Skeletal muscle tissue (tissue), 4 donors: ENCODE measurements around the gene CTIF. TPM values are rescaled to one million over a fixed set of nuclear protein-coding genes. Genes with fewer than 3 reads are reported as not detected.

ENCODE experiments used
- H3K27ac ChIP-seq: one replicate; pipeline ENCODE4 v1.7.0; 2013; ENCODE audit warnings: mild to moderate bottlenecking, low read depth, low read length, inconsistent platforms
- H3K27me3 ChIP-seq, 3 donors: one replicate each; pipeline ENCODE4 v1.7.0; 2013; ENCODE audit warnings: low read length in 3 of 3; ENCODE audit not compliant: control insufficient read depth in 3 of 3, insufficient read depth in 3 of 3
- H3K36me3 ChIP-seq, 3 donors: one replicate each; pipeline ENCODE4 v1.7.0; 2013; ENCODE audit warnings: low read length in 3 of 3; ENCODE audit not compliant: control insufficient read depth in 3 of 3, insufficient read depth in 3 of 3
- H3K4me1 ChIP-seq, 3 donors: one replicate each; pipeline ENCODE4 v1.7.0; 2013; ENCODE audit warnings: low read length in 3 of 3, mild to moderate bottlenecking in 3 of 3; ENCODE audit not compliant: control insufficient read depth in 3 of 3, insufficient read depth in 3 of 3
- H3K4me3 ChIP-seq, 3 donors: one replicate each; pipeline ENCODE4 v1.7.0; 2013; ENCODE audit warnings: low read length in 3 of 3
- H3K9ac ChIP-seq, 3 donors: one replicate each; pipeline ENCODE4 v1.7.0; 2013; ENCODE audit warnings: low read length in 3 of 3, mild to moderate bottlenecking in 3 of 3, moderate library complexity in 2 of 3, low read depth in 1 of 3
- H3K9me3 ChIP-seq, 3 donors: one replicate each; pipeline ENCODE4 v1.7.0; 2013; ENCODE audit warnings: low read length in 3 of 3; ENCODE audit not compliant: control insufficient read depth in 3 of 3
- total RNA-seq: library from RNA; depleted of rRNA; stranded (reverse); fragments of >200 nt; gene quantifications from one replicate; pipeline ENCODE4 v1.2.3, GENCODE V29; 2014
- donor health status: Osteomylitis.

Gene CTIF
- total RNA-seq, 1 donor from 2014 or later = 16.7 TPM

DNA sequence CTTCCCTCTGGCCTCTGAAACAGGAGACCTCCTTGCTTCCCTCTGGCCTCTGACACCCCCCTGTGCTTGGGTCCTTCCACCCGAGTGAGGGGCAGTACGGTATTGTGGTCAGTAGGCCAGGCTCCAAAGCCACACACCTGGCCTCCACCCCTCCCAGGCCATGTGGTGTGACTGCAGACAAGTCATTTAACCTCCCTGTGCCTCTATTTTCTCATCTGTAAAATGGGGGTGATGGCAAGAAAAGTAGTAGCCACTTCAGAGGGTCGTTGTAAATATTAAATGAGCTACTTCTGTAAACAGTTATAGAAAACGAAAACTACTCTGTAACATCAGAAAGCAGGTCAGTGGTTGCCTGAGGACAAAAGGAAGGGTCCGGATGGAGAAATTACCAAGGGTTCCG lies 337.8 kb downstream of the CTIF start:
- Histone ChIP-seq H3K9me3 (no peaks in the 10 kb centered on the region), H3K27ac (no peak overlapping the region), H3K27me3 (no peaks in the 10 kb centered on the region), H3K4me3 (no peak overlapping the region), H3K36me3 (no peaks in the 10 kb centered on the region), H3K9ac (peak overlapping the region in 1 of 3 donors; percentile 29), H3K4me1 (peaks cover 0 to 27% (median 6%) of the 10 kb centered on the region in 3 donors)

DNA sequence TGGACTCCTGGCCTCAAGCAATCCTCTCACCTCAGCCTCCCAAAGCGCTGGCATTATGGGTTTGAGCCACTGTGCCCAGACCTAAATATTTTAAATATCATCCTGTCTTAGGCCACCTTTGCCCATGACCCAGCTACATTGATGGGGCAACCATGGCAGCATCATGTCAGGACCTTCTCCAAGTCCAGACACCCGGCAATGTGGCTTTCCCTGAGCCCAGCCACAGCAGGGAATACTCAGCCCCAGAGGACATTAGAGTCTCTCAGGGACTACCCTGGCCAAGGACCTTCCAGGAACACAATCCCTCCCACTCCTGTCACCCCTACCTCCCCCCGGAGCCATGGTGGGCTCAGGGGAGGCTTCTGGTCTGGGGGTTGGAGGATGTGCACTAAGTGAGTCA lies 339.1 kb downstream of the CTIF start:
- H3K27ac ChIP-seq = no peak overlapping the region
- peaks cover 0 to 20% (median 6%) of the 10 kb centered on the region in 3 donors for H3K4me1 ChIP-seq
- H3K9me3 ChIP-seq = no peaks in the 10 kb centered on the region
- H3K4me3 ChIP-seq = no peak overlapping the region
- no peak overlapping the region for H3K9ac ChIP-seq
- no peaks in the 10 kb centered on the region for H3K36me3 ChIP-seq
- no peaks in the 10 kb centered on the region for H3K27me3 ChIP-seq

DNA sequence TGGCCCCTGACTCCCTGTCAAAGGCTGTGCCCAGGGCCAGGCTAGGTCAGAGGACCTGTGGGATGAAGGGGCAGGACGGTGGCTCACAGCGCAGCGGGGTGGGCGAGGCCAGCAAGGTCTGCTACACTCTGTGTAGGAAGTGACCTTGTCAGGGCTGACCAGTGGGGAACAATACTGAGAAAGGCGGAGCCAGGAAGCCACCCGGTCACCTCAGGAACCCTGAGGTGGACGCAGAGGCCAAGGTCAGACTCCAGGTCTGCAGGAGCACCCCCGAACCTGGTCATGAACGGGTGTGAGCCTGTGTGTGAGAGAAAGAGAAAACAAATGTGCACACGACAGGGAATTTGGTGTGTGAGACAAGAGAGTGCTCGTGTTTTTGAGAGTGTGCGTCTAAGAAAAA lies 339.6 kb downstream of the CTIF start:
- H3K27me3 ChIP-seq = no peaks in the 10 kb centered on the region
- peaks cover 0 to 15% (median 6%) of the 10 kb centered on the region in 3 donors for H3K4me1 ChIP-seq
- no peak overlapping the region for H3K4me3 ChIP-seq
- H3K36me3 ChIP-seq = no peaks in the 10 kb centered on the region
- H3K9me3 ChIP-seq = no peaks in the 10 kb centered on the region
- no peak overlapping the region for H3K9ac ChIP-seq
- no peak overlapping the region for H3K27ac ChIP-seq

DNA sequence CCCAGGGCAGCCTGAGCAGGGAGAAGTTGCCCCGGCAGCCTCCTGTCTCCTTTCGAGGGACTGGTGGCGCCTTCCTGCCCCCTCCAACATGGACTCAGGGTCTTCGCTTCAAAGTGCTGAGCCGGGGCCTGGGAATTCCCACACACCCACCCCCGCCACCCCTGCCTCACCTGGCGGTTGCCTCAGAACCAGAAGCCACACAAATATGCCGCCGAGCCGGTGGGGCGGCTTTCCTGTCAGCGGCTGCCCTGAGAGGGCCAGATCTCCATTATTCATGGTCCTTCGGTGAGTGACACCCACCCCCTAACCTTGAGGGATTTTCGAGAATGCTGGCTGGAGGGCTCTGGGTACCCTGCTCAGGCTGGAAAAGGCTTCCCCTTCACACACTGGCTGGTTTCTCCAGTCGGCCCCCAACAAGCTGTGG lies 340.2 kb downstream of the CTIF start:
- Histone ChIP-seq H3K4me1 (peaks cover 0 to 15% (median 6%) of the 10 kb centered on the region in 3 donors), H3K27me3 (no peaks in the 10 kb centered on the region), H3K4me3 (no peak overlapping the region), H3K27ac (no peak overlapping the region), H3K9ac (no peak overlapping the region), H3K36me3 (no peaks in the 10 kb centered on the region), H3K9me3 (no peaks in the 10 kb centered on the region)

DNA sequence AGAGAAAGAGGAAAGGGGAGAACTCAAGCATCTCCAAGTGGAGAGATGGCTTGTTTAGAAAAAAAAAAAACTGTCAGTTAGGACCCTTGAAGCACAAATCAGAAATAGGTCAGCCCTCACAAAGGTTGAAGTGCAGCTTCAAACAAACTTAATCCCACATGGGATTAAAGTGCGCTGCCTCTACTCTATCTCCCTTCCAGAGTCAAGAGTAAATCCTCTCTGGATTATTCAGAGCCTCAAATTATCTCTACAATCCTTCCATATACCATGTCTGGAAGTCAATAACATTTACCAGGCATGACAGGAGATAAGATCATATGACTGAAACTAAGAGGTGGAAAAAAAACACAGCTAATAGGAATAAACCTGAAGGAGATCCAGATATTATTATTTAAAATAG lies 342.1 kb downstream of the CTIF start:
- H3K27me3 ChIP-seq = no peaks in the 10 kb centered on the region
- H3K4me3 ChIP-seq = no peak overlapping the region
- peaks cover 0 to 10% (median 9%) of the 10 kb centered on the region in 3 donors for H3K4me1 ChIP-seq
- H3K36me3 ChIP-seq = no peaks in the 10 kb centered on the region
- no peaks in the 10 kb centered on the region for H3K9me3 ChIP-seq
- no peak overlapping the region for H3K9ac ChIP-seq
- no peak overlapping the region for H3K27ac ChIP-seq

DNA sequence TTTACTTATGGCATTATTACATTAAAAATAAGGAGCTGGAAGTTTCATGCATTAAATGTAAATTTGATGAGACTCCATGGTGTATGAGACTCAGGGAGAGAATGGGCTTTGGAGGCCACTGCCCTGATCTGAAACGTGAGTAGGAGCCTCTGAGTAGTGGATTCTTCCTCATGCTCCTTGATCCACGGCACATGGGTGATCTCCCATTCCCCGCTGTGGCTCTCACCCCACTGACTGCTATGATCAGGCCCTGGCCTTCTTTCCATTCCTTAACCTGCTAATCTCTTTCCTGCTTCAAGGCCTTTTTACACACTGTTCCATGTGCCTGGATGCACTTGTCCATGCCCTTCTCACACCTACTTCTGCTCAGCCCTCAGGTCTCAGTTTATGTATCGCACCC lies 343.5 kb downstream of the CTIF start:
- no peaks in the 10 kb centered on the region for H3K9me3 ChIP-seq
- H3K9ac ChIP-seq = no peak overlapping the region
- no peak overlapping the region for H3K27ac ChIP-seq
- no peaks in the 10 kb centered on the region for H3K27me3 ChIP-seq
- H3K4me3 ChIP-seq = no peak overlapping the region
- H3K36me3 ChIP-seq = no peaks in the 10 kb centered on the region
- H3K4me1 ChIP-seq = peaks cover 0 to 11% (median 9%) of the 10 kb centered on the region in 3 donors

DNA sequence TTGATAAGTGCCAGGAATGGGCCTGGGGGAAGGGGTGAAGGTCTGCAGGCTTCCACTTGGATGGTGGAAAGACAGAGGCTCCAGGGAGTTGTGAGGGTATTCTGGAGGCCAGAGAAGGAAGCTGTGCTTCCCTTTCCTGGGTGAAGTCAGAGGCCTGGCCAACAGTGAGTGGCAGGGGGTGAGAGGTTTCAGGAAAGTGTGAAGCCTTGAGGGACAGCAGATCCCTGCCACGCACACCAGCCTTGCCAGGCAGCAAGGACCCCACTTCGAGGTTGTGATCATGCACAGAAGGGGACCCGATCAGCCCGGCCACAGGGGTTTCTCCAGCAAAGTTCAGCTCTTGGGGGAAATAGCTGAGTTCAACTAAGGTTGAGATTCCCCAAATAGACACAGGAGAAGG lies 345.5 kb downstream of the CTIF start:
- Histone ChIP-seq H3K27me3 (no peaks in the 10 kb centered on the region), H3K4me3 (no peak overlapping the region), H3K36me3 (no peaks in the 10 kb centered on the region), H3K4me1 (peaks cover 8 to 26% (median 23%) of the 10 kb centered on the region in 3 donors), H3K9me3 (no peaks in the 10 kb centered on the region), H3K27ac (no peak overlapping the region), H3K9ac (no peak overlapping the region)

DNA sequence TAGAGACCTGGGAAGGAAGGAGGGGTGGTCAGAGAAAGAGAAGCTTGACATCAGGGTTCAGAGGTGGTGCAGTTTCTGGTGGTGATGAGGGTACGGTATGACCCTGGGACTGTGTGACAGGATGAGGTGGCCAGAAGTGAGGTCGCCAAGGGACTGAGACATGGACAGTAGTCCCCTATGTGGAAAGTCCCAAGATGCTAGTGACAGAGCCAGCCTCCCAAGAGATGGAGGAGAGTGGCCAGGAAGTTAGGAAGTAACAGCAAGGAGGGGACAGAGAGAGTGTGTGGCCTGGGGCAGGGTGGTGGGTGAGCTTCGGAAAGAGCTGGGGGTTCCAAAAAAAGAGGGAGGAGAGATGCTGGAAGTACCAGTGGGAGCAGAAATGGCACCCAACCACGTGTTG lies 345.9 kb downstream of the CTIF start:
- Histone ChIP-seq H3K4me1 (peaks cover 10 to 31% (median 28%) of the 10 kb centered on the region in 3 donors), H3K9ac (no peak overlapping the region), H3K27ac (no peak overlapping the region), H3K27me3 (no peaks in the 10 kb centered on the region), H3K36me3 (no peaks in the 10 kb centered on the region), H3K4me3 (no peak overlapping the region), H3K9me3 (no peaks in the 10 kb centered on the region)

DNA sequence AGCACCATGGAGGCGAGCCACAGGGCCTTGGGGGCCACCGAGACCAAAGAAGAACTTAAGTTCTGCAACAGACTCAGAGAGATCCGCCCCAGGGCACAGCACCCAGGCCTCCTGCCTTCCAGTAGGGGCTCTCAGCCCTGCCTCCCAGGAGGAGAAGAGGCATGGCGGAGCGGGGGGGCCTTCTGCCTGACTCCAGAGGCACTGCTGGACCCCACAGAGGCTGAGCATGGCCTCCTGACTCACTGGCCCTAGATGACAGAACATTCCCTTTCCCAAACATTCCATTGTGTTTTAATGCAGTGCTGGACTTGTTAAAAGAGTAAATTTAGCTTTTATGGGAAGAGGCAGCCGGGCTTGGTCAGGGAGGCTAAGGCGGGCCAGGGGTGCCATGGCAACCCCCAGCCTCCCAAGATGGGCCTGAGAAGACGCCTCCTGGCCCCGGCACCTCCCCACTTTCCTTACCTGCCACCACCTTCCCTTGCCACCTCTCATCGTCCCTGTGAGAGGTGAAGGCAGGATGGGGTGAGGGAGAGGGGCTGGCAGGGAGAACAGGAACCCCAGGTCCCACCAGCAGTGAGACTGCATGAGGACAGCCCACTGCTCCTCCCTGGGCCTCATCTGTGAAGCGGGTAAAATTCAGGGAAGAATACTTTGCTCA lies 346.6 kb downstream of the CTIF start:
- Histone ChIP-seq H3K4me1 (peaks cover 10 to 32% (median 30%) of the 10 kb centered on the region in 3 donors), H3K9ac (no peak overlapping the region), H3K9me3 (no peaks in the 10 kb centered on the region), H3K36me3 (no peaks in the 10 kb centered on the region), H3K27me3 (no peaks in the 10 kb centered on the region), H3K4me3 (no peak overlapping the region), H3K27ac (no peak overlapping the region)

DNA sequence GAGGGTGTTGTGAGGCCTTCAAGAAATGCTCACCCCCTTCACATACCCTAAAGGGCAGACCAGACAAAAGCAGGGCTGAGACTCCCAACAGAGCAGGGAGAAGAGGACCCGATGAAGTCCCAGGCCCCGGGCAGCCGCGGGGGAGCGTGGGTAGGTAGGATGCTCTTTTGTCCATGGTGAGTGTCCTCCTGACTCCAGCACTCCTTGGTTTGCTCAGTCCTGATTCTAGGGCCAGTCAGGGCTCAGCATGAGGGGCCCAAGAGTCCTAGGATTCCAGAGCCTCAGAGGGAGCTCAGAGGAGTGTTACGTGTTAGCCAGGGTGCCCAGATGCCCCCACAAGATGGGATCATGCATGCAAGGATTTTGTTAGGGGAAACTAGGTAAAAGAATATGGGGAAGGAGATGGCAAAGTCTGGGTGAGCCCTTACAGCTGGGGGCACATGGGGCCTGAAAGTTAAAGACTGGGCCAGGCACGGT lies 347.1 kb downstream of the CTIF start:
- no peaks in the 10 kb centered on the region for H3K36me3 ChIP-seq
- H3K27ac ChIP-seq = no peak overlapping the region
- H3K9ac ChIP-seq = no peak overlapping the region
- peaks cover 10 to 35% (median 34%) of the 10 kb centered on the region in 3 donors for H3K4me1 ChIP-seq
- H3K4me3 ChIP-seq = no peak overlapping the region
- no peaks in the 10 kb centered on the region for H3K9me3 ChIP-seq
- no peaks in the 10 kb centered on the region for H3K27me3 ChIP-seq
